Cerebellar cortex (tissue), 1 donor: ENCODE measurements around the gene EEPD1.

Experiments
- DNase-seq: peaks from one replicate; pipeline ENCODE4 v3.0.0-alpha.2; 2015; ENCODE audit warnings: low spot score

EEPD1 gene

GRCh38 chr7:36280840-36281812 lies 128.1 kb downstream of the EEPD1 start:
- DNase-seq: peak; percentile 69

DNA sequence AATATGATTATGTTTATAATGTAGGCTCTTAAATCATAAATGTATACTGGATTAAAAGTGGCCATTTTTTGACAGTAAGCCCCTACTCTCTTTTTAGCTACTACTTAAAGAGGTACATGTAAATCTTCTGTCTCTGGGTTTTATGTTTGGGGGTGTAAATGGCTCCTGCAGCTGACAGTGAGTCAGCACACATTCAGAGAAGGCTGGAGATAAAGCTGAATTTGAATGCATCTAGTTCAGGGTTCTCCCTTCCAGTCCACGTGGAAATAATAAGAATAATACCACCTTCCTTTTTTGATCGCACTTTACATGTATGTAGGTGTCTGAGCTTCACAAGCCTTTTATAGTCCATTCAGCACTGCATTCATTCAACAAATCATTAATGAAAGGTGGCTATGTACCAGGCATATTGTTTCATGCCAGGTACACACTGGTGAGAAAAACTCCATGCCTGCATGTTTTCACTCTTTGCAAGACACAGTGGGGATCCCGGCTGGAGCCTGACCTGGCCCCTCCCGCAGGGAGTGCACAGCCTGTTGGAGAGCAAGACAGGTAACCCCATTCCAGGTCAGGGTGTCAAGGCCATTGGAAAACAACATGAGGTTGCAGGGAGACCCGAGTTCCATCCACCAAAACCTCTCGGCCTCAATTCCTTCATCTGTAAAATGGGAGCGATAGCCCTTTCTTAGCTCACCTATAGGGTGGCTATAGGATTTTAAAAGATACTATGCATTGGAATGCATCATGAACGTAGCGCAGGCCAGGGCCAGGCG lies 129.1 kb downstream of the EEPD1 start:
- no peak for DNase-seq

GRCh38 chr7:36283181-36283580 lies 130.1 kb downstream of the EEPD1 start:
- DNase-seq: no peak

- no peak for DNase-seq
Measured at GRCh38 chr7:36283711-36284130, 130.7 kb downstream of the EEPD1 start.

DNA sequence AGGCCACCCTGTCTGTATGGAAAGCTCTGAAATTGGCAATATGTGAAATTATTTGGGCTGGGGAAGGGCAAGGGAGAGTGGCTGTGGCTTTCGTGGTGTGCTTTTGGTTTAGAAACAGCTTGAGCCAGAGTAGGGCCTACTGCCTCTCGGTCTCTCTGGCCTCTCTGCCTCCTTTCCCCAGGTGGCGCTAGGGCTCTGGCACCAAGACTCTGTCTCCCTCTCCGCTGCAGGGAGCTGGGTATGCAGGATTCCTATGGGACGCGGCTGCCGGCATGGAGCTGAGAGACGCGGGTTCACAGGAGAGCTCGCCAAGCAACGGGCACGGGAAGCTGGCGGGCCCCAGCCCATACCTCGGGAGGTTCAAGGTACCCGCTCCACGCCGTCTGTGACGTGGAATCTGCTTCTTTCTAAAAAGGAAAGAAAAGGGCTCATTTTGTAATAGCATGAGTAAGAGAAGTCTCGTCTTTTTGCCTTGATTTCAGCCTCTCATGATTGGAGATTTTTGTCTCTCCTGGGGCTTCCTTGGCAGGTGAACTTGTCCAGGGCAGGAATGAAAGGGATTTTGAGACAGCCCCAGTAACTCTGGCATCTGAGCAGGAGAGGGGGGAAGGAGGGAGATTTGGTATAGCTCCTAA lies 131.5 kb downstream of the EEPD1 start:
- no peak for DNase-seq

- no peak for DNase-seq
Measured at GRCh38 chr7:36285276-36285675, 132.2 kb downstream of the EEPD1 start.

GRCh38 chr7:36286226-36286625 lies 133.2 kb downstream of the EEPD1 start:
- DNase-seq: no peak

DNA sequence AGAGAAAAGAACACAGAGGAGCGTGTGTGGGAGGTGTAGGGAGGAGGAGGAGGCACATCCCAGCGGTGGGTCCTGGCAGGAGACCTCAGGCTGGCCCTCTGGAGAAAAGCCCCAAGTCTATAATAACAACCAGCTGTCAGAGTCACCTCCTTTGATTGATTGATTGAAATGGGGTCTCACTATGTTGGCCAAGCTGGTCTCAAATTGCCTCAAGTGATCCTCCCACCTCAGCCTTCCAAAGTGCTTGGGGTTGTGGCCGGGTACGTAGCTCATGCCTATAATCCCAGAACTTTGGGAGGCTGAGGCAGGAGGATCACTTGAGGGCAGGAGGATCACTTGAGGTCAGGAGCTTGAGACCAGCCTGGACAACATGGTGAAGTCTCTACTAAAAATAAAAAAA lies 133.6 kb downstream of the EEPD1 start:
- DNase-seq: no peak

DNA sequence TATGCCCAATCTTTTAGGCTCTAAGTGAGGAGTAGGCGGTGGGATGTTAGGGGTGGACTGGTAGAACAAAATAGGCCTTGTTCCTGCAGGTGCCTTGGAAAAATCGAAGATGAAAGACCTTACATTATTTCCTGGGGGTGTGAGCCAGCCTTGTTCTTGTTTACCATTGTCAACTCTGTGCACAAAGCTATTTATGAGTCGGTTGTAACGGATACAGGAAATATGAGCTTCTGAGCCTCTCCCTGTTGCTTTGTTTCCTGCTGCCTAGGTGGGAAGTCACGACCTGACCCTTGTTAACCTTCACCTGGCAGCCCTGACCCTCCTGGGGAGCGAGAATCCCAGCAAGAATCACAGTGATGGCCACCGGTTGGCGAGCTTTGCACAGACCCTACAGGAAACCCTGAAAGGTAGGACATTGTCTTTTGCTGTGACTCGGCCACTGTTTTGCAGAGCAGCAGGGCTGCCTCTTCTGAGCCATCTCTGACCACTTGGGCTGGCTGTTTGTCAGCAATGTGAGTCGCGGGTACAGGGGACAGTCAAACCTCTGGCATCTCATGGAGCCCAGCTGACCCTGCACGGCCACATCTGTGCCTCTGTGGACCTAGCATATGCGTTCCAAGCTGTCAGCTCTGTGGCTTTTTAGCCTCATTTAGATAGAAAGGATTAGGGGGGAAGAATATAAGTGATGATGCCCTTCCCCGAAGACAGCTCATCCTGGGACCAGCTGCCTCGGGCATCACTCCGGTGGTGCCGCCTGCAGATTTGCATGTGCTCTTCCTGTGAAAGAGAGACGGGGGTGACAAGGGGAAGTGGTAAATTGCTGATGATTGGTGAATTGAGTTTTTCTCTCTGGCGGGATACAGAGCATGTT lies 134.6 kb downstream of the EEPD1 start:
- DNase-seq: no peak

DNA sequence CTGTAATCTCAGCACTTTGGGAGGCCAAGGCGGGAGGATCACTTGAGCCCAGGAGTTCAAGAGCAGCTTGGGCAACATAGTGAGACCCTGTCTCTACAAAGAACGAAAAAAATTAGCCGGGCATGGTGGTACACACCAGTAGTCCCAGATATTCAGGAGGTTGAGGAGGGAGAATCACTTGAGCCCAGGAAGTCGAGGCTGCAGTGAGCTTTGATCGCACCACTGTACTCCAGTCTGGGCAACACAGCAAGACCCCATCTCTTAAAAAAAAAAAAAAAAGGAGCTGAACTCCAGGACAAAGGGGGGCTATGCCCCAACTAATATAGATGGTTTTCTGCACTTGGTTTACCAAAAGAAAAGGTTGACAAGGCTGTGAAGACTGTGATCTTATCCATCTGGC lies 135.4 kb downstream of the EEPD1 start:
- DNase-seq: no peak

- DNase-seq: no peak
Measured at GRCh38 chr7:36289833-36290661, 137.0 kb downstream of the EEPD1 start.

DNA sequence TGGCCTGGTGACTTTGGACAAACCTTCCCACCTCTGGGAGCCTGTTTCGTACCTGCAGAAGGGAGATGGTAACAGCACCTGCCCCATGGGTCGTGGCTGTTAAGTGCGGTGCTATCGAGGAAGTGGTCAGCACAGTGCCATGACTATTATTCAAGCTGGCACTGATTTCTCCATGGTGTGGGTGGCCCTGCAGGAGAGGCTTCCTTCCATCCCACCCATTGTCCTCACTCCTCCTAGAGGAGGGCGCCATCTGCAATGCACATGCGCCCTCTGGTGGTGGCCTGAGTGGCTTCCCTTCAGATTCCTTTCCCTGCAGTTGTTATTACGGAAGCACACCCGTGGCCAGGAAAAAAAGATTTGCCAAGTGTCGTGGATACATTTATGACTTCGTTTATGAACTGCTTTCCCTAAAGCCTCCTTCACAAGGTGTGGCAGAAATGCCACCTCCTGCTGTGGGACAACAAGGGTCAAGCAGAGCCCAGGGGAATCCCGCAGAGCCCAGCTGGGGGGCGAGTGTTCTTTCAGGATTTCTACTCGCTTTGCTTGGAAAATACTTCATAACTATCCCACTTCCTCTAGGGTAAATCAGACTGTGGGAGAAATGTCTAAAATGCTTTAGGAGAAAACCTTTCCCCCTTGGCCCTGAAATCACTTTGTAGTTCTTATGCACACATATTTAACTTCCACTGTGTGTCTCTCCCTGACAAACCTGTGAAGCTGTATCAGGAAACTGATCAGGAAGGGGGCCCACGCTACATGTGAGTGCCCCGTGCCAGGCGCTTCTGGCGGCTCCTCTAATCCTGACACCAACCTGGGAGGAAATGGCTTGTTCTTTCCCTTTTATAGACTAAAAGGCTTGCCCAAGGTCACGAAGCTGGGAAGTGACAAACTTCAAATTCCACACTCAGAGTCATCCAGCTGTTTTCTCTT lies 138.6 kb downstream of the EEPD1 start:
- peak; percentile 81 for DNase-seq

DNA sequence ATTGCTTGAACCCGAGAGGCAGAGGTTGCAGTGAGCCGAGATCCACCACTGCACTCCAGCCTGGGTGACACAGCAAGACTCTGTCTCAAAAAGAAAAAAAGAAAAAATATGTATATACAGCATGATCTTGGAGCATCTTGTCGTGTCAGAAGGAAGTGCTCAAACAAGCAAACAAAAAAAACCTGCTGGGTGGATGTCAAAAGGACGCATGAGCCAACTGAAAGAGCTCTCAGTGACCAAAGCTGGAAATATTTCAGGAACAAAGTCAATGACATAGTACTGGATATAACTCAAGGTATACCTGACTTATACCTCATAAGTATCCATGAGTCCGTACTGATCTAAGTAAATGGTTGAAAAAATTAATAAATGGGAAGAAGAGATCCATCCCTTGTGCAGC lies 142.0 kb downstream of the EEPD1 start:
- no peak for DNase-seq

GRCh38 chr7:36296284-36296683 lies 143.2 kb downstream of the EEPD1 start:
- DNase-seq: no peak

GRCh38 chr7:36297364-36298009 lies 144.4 kb downstream of the EEPD1 start:
- no peak for DNase-seq

DNA sequence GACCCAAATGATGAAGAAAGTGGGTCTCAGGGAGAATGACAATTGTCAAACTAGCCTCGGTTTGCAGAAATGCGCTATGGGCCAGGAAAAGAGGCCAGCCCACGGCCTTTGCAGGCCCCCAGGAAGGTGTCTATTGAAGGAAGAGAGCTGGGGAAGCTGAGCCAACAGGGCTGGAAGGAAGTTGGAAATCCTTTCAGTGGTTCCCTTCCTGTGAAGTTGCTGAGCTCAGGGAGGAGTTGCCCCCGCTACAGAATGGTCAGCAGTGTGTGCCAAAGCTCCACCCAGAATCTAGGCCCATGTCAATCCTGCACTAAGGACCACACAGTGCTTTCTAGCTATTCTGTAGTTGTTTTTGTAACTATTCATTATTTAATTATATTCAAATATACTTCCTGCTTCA lies 145.1 kb downstream of the EEPD1 start:
- no peak for DNase-seq

- no peak for DNase-seq
Measured at GRCh38 chr7:36299223-36299774, 146.2 kb downstream of the EEPD1 start.

DNA sequence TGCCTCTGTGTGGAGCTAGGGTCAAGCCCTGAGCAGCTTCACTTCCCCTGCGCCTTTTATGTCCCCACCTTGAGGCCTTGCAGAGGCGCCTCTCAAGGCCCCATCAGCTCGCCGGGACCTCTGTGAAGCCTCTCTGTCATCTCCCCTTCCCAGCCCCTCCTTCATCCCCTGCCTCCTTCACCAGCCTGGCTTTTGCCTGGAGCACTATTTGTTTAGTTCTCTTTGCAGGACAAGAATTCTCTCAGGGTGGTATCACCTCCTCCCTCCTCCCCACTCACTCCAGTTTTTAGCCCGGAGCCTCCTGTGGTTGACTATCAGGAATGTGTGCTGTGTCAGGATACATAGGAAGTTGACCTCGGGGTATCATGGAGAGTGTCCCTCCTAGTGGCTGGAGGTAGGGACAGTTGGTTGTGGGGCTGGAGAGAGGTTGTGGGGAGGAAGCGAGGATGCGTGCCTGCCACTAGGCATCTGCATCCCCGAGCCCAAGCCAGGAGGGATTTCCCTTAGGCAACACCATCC lies 146.8 kb downstream of the EEPD1 start:
- DNase-seq: no peak
